RWPE1 (cell line): ENCODE data around the gene P2RY2.
A peak's percentile ranks its signal among the peaks of the same experiment; 100 is the strongest.

Experiments
- CTCF ChIA-PET: fragments of 350-600 bp; sonication (Branson Sonifier 250); formaldehyde crosslinking; extraction: SDS; loops from one replicate; lab custom pipeline; 2021; lab: Yijun Ruan, JAX
- POLR2A ChIA-PET: fragments of 400-600 bp; formaldehyde crosslinking; extraction: SDS; loops from one replicate; lab custom pipeline; 2020; ENCODE audit warnings: antibody characterized with exemption; ENCODE audit not compliant: low non-redundant PET; lab: Yijun Ruan, JAX
- DNase-seq: peaks from one replicate; pipeline ENCODE4 v3.0.0; 2012; ENCODE audit warnings: low spot score
- H3K27ac ChIP-seq: fragments of 450-650 bp; 2 replicates; pipeline ENCODE4 v1.5.1; 2017
- CTCF ChIP-seq: fragments of 450-650 bp; conservative IDR thresholded peaks from 2 replicates; pipeline ENCODE4 v1.5.1; 2017; ENCODE audit warnings: low read depth, mild to moderate bottlenecking

P2RY2 gene

GRCh38 chr11:73226297-73227006 is 8.4 kb downstream of the P2RY2 start:
- ChIA-PET CTCF (interaction anchor here (0.5 to 0.7 kb wide), 3 partner anchors 56 to 433 kb away, joined by 3 to 5 read pairs (median 4); no protein-coding TSS in a partner anchor), POLR2A (no interaction called here)
- no peak overlapping the region for H3K27ac ChIP-seq
- no peak for TF ChIP-seq CTCF
- no peak for DNase-seq

- DNase-seq, result peak; percentile 86
- TF ChIP-seq CTCF, result no peak
- H3K27ac ChIP-seq, result 0 out of 2 replicates have a peak overlapping the region, but pooled peaks have one; percentile 7
- CTCF ChIA-PET, result interaction anchor here (0.5 to 1.3 kb wide), 6 partner anchors 9 to 951 kb away, joined by 3 to 10 read pairs (median 3); no protein-coding TSS in a partner anchor
- POLR2A ChIA-PET, result no interaction called here
Measured at GRCh38 chr11:73227571-73228211, 9.6 kb downstream of the P2RY2 start.

GRCh38 chr11:73228268-73229134 is 10.4 kb downstream of the P2RY2 start:
- H3K27ac ChIP-seq, result no peak overlapping the region
- ChIA-PET CTCF (interaction anchor here (0.7 to 1.3 kb wide), 4 partner anchors 9 to 952 kb away, joined by 3 to 10 read pairs (median 4); no protein-coding TSS in a partner anchor), POLR2A (no interaction called here)
- no peak for DNase-seq
- TF ChIP-seq CTCF, result no peak

GRCh38 chr11:73229321-73229895 is 11.3 kb downstream of the P2RY2 start:
- no peak for DNase-seq
- H3K27ac ChIP-seq, result no peak overlapping the region
- POLR2A ChIA-PET, result no interaction called here
- CTCF ChIA-PET, result no interaction called here
- TF ChIP-seq CTCF, result no peak

GRCh38 chr11:73229896-73230875 is 12.1 kb downstream of the P2RY2 start:
- ChIA-PET CTCF (no interaction called here), POLR2A (no interaction called here)
- no peak for TF ChIP-seq CTCF
- no peak overlapping the region for H3K27ac ChIP-seq
- DNase-seq, result no peak
